ENCODE data around the gene FAM53B.

Gene FAM53B

DNA sequence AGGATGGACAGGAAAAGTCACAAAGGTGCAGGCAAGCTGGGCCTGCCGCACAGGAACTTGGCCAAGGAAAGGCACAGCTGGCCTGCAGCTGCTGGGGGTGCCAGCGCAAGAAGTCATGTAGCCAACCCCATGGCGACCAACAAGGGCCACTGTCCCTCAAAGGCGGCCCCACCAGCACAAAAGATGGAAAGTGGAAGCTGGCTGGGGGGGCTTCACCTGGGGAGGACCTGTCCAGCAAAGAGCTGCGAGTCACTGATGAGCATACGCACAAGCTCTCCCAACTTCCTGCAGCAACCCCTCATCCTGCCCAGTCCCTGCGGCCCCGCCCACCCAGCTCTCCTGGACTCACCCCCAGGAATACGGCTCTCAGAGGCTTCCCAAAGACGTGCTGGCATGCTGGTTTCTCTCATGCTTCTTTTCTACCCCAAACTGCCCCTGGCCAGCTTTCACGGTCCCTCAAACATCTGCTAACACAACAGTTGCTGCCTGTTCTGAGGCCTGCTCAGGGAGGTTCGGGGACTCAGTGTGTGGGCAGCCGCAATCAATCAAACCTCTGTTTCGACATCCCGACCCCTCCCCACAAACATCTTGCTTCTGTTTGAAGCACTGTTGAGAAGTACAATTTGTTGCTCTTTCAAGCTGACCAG lies 67.6 kb downstream of the FAM53B start:
- no peak for DNase-seq

DNA sequence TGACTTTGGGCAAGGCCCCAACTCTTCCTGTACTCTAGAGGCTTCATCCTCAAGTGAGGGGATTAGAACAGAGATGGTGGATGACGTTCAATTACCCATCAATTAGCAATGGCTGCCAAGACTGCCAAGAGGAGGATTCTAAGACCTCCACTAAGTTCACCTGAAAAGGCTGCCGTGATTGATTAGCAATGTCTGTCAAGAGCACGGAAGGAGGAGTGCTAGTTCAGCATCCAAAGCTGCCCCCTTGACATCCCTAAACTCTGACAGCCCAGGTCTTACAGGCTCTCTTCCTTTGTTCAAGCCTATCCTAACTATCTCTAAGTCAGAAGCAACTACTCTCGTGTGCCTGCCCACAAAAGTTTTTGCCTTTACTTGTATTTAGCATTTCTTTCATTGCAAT lies 68.4 kb downstream of the FAM53B start:
- DNase-seq: no peak

DNA sequence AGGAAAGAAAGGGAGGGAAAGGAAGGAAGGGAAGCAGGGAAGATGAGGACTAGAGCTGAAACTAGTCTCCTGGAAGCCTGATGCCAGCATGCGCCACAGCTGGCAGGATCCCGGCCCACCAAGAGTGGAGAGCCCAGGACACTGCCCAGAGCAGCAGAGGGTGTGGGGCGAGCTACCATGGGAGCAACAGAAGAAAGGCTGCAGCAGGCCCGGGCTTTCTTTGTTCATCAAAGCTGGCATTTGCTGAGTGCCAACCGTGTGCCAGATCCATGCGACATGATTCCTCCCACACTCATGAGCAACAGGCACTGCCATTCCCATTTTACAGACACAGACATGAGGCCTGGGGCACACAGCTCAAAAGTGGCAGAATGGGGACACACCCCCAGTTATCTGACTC lies 68.9 kb downstream of the FAM53B start:
- DNase-seq: no peak

DNA sequence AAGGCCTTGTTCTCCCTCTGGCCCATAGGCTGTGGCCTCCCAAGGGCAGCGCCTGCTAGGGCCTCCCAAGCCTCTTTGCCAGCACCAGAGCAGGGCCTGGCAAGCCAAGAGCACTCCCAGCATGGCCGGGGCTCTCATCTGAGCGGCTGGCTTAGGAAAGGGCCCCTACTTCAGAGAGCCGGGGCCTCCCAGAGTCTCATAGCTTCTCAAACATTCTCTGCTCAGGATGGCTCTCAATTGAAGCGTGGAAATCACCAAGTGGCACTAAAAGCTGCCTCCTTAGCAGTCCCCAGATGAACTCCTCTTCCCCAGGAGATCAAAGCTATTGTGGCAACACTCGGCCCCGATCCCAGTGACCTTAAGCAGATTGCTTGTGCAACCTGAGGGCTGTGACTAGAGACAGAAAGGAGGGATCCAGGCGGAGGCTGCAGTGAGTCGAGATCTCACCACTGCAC lies 69.4 kb downstream of the FAM53B start:
- no peak for DNase-seq

DNA sequence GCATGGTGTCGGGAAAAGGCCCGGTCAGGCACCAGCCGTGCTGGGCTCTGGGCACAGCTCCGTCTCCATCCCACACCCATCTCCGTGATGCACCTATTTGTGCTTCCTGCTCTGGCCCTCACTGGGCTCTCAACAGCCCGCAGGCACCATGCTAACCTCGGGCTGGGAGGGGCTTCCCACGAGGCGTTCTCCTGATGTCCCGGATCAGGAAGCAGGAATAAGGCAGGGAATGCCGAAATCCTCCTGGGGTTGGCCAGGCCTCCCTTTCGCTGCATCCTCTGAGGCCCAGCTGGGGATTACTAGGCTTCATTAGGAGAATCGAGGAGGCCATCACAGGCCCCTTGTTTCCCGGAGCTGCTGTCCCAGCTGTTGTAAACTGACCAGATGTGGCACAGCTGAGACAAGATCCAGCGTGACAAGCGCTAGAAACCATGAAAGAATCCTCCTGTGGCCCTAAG lies 72.0 kb downstream of the FAM53B start:
- DNase-seq: no peak

DNA sequence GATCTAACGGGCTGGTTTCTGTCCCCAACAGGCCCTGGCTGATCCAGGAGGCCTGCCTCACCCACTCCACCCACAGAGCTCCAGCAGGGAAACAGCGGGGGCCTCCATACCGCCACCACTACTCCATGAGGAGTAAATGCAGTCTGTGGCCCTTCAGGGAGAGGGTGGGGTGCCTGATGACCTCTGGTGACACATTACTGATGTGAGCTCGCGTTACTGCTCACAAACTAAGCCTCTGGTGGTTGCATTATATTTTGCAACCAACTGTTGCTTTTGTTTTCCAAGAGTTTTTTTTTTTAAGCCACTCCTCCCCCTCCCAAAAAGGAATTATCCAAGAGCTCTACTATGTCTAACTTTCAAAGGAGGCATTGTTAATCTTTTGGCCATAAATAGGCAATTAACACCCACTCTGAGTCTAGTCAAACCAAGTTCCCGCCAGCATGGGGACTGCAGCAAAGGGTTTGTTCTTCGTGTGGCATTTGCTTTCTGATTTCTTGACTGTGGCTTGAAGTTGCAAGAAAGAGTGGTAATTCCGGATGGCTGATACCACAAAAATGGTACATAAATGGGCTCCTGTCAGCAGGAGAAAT lies 72.6 kb downstream of the FAM53B start:
- no peak for DNase-seq

DNA sequence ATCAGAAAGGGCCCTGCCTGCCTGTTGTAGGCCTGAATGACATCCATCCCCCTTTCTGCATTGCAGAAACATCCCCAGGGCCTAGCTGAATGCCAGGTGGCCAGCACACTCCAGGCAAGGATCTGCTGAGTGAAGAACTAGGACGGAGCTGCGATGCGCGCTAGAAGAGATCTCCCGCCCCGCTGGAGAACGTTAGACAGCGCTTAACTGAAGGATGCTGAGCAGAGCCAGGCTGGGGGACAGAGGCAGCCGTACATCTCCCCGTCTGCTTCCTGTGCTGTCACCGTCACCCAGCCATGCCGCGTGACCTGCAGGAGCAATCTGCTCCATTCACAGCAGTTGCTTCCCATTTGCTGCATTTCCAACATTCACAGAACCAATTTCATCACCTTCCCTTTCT lies 73.3 kb downstream of the FAM53B start:
- DNase-seq: no peak

DNA sequence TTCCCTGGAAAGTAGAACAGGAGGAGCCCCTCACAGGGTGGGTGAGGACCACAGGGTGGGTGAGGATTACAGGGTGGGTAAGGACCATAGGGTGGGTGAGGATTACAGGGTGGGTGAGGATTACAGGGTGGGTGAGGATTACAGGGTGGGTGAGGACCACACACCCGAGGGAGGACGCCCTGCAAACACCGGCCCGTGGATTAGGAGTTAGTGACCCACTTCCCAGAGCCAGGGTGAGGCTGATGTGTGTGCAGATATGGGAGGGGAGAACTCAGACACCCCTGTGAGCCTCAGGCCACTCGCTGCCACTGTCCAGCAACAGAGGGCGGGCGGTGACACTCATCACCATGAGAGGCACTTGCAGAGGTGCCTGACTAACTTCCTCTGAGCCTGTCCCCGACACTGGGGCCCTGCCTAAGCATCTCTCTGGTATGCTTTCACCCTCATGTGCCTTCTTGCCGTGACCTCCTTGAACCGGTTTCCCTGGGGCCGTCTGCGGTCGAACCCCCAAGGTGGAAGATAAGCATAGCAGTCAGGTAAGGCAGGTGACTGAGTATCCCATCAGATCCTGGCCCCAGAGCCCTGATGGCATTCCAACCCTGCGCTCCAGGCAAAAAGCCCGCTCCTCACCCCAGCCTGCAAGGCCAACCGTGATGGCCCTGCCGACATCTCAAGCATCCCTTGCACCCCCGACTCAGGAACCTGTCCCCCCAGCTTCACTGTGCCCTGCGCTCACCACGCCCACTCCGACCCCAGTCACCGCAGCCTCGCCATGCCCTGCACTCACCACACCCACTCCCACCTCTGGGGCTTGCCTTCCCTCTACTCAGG lies 74.1 kb downstream of the FAM53B start:
- DNase-seq: no peak

DNA sequence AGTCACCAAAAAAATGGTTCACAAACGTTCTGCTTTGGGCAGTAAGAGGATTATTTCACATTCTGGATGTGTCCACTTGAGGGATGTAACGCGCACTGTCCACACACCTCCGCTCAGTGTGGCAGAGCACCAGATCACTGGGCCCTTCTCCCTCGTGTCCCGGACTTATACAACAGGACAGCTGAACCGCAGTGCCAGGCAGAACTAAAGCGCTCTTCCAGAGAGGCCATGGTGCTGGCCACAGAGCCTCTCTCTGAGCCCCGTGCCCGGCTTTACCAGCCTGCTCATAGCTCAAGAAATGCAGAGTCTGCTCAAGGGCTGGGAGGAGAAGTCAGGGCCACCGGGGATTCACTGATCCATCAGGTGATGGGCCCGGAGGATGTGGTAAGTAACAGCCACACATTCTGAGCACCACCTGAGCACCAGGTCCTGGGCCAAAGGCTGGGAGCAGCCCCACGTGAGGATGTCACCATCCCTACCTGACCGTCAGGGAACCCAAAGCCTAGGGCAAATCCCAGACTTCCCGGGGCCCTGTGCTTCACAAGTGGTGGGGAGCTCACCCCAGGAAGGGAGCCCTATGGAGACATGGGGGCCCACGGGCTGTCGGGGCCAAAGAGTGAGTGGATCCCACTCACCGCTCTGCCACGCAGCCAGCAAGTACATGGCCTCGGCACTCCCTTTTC lies 74.9 kb downstream of the FAM53B start:
- no peak for DNase-seq

DNA sequence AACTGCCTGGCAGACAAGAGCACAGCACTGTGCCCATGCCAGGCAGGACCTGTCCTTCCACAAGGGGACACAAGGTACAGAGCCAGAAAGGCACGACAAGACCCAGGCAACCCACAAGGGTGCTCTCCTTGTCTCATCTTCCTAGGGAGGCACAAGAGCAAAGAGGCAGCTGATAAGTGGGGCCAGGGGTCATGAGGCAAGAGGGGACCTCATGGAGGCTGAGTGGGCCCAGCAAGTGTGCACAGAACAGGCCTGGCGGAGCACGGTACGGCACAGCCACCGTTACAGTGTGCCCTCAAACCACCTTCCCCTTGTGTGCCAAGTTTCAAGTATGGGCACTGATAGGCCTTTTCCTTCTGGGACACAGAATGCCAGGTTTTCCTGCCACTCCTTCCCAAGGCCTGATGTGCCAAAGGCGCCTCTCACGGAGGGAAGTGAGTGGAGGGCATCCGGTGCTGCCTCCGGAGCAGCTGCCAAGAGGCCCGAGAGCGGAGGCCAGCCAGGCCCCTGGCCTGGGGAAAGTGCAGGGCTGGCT lies 75.6 kb downstream of the FAM53B start:
- no peak for DNase-seq

DNA sequence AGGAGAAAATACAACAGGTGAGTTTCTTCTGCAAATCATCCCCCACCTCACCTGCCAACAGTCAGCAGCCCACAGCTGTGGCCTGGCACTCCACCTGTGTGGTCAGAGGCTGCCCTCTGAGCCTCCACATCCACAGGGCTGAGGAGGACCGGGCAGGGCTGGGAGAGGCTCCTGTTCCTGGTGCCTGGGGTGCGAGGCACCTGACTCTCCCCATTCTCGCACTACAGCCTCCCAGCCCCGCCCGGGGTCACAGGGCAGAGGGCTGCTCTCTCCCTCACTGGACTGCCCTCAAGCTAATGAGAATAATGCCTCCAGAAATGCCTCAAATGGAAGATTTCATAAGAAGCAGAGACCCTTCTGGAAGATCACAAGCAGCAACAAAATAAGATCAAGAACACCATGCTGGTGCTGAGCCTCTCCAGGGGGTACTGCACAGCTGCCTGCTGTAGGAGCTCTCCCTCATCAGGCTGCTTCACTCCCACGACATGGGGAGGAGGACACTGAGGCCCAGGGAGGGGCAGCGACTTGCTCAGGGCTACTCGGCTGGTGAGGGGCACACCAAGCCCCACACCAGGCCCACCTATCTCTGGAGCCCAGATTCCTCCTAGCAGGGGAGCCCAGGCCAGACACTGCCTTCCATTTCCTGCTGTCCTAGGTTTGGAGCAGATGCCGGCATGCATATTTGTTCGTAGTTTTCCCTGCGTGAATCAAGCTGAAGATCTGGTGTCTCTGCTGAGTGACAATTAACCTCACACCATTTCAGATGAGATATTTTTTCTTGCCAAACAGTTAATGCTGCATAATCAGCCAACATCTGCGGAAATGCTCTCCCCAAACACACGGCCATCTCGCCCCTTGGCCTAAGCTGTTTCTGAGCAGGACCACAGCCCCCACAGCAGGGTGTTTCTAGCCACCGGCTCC lies 76.5 kb downstream of the FAM53B start:
- DNase-seq: no peak

DNA sequence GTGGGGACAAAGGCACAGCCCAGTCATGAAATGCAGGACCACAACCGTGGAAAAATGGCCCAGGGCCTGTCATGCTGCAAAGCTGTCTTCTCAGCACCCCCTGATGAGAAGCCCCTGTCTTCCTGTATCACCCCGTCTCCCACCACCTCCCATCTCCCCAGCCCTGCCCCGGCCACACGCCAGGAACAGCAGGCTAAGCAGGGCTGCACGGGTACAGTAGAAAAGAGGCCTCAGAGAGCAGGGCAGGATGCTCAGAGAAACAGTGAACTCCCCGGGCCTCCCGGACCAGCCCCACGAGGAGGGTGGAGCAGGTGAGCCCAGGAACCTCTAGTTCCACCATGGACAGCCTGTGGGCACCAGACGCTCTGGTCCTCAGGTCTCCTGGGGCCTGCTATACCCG lies 77.7 kb downstream of the FAM53B start:
- no peak for DNase-seq

DNA sequence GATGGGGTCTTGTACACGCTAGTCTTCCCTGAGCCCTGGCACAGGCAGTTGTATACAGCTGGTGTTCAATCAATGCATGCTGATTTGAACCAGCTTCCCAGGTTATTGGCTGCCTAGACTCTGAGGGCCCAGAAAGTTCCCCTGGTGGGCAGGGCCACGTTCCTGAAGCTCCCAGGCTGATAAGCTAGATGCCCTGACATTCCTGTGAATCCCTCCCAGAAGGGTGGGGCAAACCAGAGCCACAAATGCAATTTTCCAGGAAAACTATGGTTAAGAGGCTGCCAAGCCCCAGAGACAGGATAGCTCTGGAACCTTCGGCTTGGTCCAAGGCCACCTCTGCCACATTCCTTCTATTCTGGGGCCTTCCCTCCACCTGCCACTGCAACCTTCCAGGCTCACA lies 78.2 kb downstream of the FAM53B start:
- no peak for DNase-seq

DNA sequence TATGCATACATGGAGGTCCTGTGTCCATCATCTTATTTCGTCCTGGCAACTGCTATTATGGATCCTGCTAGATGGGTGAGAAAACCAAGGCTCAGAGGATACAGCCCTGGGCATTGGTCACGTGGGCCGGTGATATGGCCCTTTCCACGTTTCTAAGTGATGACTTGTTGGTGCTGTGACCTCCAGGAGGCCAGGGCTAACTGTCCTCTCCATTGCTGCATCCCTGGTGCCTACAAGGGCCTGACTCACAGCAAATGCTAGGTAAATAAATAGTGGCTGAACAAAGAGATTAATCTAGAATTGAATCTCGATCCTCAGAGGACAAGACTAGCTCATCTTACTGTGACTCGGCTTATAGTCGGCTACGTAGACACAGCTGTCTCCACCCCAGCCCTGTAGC lies 78.6 kb downstream of the FAM53B start:
- DNase-seq: no peak

DNA sequence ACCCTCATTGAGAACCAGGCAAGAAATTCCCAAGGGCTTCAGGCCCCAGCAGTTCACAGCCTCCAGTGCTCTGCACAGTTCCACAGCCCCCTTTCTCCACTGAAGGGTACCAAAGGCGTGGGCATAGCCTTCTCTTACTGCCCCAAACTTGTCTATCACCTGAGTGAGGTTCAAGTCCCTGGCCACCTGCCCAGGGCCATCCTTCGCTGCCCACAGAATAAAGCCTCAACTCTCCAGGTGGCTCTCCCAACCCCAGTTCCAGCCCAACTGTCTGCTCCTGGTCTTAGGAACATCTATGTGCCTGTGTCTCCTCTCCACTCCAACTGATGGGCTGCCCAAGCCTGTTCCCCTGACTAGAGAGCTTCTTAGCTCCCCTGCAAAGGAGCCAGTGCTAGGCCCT lies 79.1 kb downstream of the FAM53B start:
- no peak for DNase-seq

DNA sequence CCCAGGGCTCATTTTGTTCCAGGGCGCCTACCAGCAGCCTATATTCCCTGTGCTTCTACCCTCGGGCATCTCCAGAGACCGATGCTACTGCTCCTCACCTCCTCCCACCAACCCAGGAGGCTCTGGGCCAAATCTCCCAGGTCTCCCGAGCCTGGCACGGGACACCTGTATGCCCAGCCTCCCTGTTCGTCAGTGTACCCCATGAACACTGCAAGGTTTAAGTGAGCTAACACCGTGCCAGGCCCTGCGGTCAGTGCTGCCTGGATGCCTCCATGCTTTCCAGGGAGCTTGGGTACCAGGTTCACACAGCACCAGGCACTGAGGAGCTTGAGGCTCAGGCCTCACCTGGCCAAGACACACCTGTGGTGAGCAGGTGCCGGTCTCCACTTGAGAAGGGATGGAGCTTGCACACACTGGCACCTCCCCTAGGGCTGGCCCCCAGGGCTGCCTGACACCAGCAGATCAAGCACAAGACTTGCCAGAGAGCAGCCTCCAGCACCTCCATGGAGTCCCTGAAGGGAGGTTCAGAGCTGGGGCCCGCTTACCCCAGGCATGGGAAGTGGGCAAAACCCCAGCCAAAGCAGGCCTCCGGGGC lies 80.3 kb downstream of the FAM53B start:
- DNase-seq: no peak

DNA sequence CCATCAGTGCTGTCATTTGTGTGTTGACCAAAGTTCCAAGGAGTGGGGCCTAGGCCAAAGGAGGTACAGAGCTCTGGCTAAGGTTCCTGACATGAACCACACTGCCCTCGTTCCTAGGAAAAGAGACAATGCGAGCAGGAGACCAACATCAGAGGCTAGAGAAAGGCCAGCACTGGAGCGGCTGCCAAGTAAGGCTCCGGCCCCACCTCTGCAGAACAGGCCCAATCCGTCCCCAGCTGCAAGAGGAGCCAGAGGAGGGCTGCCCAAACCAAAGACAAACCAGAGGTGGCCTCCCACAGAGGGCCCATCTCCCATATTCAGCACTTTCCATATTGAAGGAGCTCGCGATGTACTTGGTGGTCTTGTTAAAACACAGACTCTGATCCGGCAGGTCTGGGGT lies 81.0 kb downstream of the FAM53B start:
- no peak for DNase-seq

DNA sequence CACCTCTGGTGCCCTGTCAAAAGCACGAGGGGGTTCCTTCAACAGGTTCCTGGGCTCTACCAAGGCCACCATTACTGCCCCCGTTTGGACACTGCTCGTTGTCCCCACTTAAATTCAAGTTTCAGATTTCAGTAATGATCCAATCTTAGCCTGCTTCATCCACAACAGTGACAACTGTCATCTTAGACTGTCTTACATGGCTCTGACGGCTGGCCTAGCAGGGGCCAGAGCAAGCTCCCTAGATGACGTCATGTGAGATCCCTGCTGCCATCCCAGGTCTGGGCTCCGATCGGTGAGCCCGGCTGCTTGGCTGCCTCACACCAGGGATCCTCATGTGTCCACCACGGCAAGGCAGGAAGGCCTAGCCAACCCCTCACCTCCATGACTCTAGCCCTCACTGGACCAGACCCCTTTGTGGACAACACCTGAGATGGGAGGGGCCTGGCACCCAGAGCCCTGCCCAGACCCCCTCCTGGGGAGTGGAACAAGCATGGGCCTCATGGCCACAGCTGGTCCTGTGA lies 82.5 kb downstream of the FAM53B start:
- DNase-seq: no peak

DNA sequence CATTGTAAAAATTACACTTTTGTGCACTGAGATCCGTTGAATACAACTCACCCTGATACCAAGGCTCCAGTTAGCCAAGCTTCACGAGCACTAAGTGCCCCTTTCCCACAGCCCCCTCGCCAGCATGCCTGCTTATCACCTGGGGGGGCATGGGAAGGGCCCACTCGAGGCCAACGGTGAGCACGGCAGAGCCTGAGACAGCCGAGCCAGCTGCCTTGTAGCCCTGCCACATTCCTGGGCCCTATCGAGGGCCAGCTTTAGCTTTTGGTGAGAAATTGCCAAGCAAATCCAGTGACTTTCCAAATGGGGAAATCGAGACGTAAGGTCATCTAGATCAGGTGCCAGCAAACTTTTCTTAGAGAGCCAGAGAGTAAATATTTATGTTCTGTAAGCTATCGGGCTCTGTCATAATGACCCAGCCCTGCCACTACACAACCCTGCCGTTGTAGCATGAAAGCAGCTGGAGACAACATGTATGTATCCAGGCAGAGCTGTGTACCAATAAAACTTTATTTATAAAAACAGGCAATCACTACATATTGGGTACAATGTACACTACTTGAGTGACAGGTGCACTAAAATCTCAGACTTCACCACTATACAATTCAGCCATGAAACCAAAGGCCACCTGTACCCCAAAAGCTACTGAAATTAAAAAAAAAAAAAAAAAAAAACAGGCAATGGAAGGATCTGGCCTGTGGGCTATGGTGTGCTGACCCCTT lies 83.6 kb downstream of the FAM53B start:
- DNase-seq: no peak

DNA sequence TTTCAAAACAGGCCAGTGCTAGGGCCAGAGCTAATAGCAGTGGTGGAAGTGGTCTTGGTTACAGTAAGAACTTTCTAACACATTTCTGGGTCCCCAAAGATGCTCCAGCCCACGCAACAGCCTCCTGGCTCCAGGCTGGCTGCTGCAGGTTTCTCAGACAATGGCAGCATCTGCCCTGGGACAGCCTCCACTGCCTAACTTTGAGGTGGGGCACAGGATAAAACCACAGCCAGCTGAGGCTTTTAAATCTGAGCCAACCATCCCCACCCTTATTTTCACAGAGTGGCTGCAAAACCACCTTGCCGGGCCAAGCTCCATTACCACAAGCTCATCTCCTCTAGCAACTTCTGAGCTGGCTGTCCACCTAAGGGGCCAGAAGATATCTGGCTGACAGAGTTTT lies 84.8 kb downstream of the FAM53B start:
- DNase-seq: no peak

Data from GOT3 (cell line).